DOHH2 (cell line): ENCODE measurements around the gene ACOT11.
A peak's percentile ranks its signal among the peaks of the same experiment; 100 is the strongest.

Source experiments
- H3F3A ChIP-seq: fragments of 200-600 bp; sonication (generic), shearing (Covaris generic); 2 replicates; pipeline ENCODE4 v1.6.0; 2016; ENCODE audit warnings: antibody characterized with exemption, mild to moderate bottlenecking; ENCODE audit not compliant: control insufficient read depth, insufficient read depth
- H3K27ac ChIP-seq: fragments of 200-600 bp; sonication (generic); 2 replicates; pipeline ENCODE4 v1.5.1; 2014; ENCODE audit warnings: low read depth, mild to moderate bottlenecking, low read length, moderate library complexity
- H3K27me3 ChIP-seq: fragments of 200-600 bp; sonication (generic); 2 replicates; pipeline ENCODE4 v1.6.1; 2014; ENCODE audit warnings: mild to moderate bottlenecking, low read length, mixed read lengths; ENCODE audit not compliant: control insufficient read depth
- H3K36me3 ChIP-seq: fragments of 200-600 bp; sonication (generic); 2 replicates; pipeline ENCODE4 v1.6.1; 2014; ENCODE audit warnings: mild to moderate bottlenecking, low read length, moderate library complexity, mixed read lengths; ENCODE audit not compliant: control insufficient read depth
- H3K4me1 ChIP-seq: fragments of 200-600 bp; sonication (generic); 2 replicates; pipeline ENCODE4 v1.6.1; 2014; ENCODE audit warnings: mild to moderate bottlenecking, low read length, mixed read lengths; ENCODE audit not compliant: control insufficient read depth
- H3K4me2 ChIP-seq: fragments of 200-600 bp; sonication (generic); 2 replicates; pipeline ENCODE4 v1.6.0; 2014; ENCODE audit warnings: mild to moderate bottlenecking, low read length, moderate library complexity
- H3K4me3 ChIP-seq: fragments of 200-600 bp; sonication (generic); 2 replicates; pipeline ENCODE4 v1.5.1; 2014; ENCODE audit warnings: mild to moderate bottlenecking, low read length, mixed read lengths
- H3K79me2 ChIP-seq: fragments of 200-600 bp; sonication (generic); 2 replicates; pipeline ENCODE4 v1.6.1; 2014; ENCODE audit warnings: mild to moderate bottlenecking, low read length, mixed read lengths; ENCODE audit not compliant: control insufficient read depth
- H3K9me2 ChIP-seq: fragments of 200-600 bp; sonication (generic); replicated peaks from 2 replicates; pipeline ENCODE4 v1.6.1; 2014; ENCODE audit warnings: mild to moderate bottlenecking, low read length, mixed read lengths; ENCODE audit not compliant: control insufficient read depth
- H3K9me3 ChIP-seq: fragments of 200-600 bp; sonication (generic); 2 replicates; pipeline ENCODE4 v1.6.1; 2014; ENCODE audit warnings: antibody characterized with exemption, low read length, mixed read lengths; ENCODE audit not compliant: control insufficient read depth, insufficient read depth
- H4K20me1 ChIP-seq: fragments of 200-600 bp; sonication (generic); 2 replicates; pipeline ENCODE4 v1.6.0; 2014; ENCODE audit warnings: low read depth, mild to moderate bottlenecking, antibody characterized with exemption, low read length, moderate library complexity; ENCODE audit not compliant: control insufficient read depth, insufficient read depth
- EZH2phosphoT487 ChIP-seq: fragments of 200-600 bp; sonication (generic); IDR thresholded peaks from 2 replicates; pipeline ENCODE4 v1.6.1; 2017; ENCODE audit warnings: borderline replicate concordance, mild to moderate bottlenecking, antibody characterized with exemption, low read length, moderate library complexity, mixed read lengths
- TF ChIP-seq, protein P1 (sequence below): fragments of 200-600 bp; sonication (generic); IDR thresholded peaks from one replicate; pipeline ENCODE4 v1.5.1; 2014; ENCODE audit warnings: antibody characterized with exemption, mild to moderate bottlenecking, low read depth, low read length; ENCODE audit not compliant: poor library complexity, severe bottlenecking

ACOT11 gene

DNA sequence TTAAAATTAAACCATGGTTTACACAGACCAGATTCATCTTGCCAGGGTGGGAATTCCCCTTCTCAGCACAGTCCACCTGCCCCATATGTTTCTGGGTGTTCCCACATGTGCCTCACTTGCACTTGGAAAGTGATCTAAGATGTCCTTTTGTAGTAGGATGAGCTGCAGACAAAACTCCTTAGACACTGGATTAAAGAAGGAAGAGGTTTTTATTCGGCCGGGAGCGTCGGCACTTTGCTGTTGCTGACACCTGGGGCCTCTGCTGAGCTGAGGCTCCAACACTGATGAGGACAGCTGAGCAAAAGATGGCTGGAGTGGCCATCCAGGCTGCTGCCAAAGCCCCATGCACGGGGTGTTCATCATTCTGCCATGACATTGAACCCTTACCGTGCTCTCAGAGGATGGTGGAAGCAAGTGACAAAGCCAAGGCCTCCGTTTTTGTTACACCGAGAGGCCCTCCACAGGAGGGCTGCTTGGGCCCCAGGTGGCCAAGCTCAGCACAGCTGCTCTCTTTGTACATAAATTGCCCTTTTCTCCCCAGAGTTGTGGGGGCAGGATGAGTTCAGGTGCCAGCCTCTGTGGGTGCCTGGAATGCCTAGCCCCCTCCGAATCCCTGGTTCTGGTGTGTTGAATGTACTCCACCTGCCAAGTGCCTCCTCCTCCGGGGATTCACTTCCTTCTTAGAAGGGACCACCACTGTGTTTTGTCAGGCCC, 7.3 kb upstream of the ACOT11 start:
- TF ChIP-seq, protein P1, sequence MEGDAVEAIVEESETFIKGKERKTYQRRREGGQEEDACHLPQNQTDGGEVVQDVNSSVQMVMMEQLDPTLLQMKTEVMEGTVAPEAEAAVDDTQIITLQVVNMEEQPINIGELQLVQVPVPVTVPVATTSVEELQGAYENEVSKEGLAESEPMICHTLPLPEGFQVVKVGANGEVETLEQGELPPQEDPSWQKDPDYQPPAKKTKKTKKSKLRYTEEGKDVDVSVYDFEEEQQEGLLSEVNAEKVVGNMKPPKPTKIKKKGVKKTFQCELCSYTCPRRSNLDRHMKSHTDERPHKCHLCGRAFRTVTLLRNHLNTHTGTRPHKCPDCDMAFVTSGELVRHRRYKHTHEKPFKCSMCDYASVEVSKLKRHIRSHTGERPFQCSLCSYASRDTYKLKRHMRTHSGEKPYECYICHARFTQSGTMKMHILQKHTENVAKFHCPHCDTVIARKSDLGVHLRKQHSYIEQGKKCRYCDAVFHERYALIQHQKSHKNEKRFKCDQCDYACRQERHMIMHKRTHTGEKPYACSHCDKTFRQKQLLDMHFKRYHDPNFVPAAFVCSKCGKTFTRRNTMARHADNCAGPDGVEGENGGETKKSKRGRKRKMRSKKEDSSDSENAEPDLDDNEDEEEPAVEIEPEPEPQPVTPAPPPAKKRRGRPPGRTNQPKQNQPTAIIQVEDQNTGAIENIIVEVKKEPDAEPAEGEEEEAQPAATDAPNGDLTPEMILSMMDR: no peak
- TF ChIP-seq EZH2phosphoT487: no peak
- no peaks in the 10 kb centered on the region for H3K4me1 ChIP-seq

DNA sequence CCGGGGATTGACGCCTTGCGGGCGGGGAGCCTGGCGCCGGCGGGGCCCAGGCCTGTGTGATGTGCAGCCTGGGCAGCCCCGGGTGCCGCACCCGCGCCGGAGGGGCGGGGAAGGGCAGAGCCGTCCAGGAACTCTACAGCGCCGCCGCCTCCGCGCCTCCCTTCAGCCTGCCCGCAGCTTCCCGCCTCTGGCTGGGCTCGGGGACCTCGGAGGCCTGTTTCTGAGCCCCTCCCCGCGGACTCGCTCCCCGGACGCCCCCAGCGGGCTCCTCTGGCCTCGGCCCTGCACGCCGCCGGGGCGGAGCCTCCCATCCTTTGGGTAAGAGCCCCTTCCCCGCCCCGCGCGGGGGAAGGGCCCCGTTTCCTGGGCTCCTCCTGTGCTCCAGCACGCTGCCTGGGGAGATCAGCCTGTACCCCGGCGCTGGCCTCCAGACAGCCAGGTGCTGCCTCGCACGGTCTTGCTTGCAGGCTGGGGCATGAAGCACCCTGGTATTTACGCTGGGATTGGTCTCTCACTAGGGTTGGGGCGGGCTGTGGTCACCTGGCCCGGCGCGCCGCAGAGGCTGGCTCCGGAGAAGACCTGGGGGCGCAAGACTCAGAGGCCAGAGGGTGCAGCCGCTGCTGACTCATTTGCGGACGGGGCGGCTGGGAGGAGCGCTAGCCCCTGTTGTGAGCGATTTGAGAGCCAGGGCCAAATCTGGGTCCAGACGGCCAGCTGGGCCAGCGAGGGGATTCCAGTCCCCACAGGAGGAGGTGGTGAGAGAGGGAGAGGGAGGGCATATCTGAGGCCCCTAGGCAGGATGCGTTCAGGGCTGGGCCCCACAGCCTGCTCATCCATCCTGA, 5.7 kb upstream of the ACOT11 start:
- Histone ChIP-seq H3K4me3 (0 out of 2 replicates have a peak overlapping the region, but pooled peaks have one; percentile 15), H3K27me3 (peaks cover 29% of the 10 kb centered on the region), H4K20me1 (no peaks in the 10 kb centered on the region), H3K27ac (no peak overlapping the region), H3F3A (no peaks in the 10 kb centered on the region), H3K4me1 (no peaks in the 10 kb centered on the region), H3K4me2 (peak overlapping the region; percentile 37; the same call in 1 of the 2 replicates), H3K36me3 (no peaks in the 10 kb centered on the region), H3K9me2 (no peaks in the 10 kb centered on the region), H3K79me2 (no peaks in the 10 kb centered on the region), H3K9me3 (no peaks in the 10 kb centered on the region)
- TF ChIP-seq EZH2phosphoT487: no peak
- TF ChIP-seq, protein P1: no peak

More for the DNA sequence above, 7.3 kb upstream of the ACOT11 start:
- H3K9me2 ChIP-seq: no peaks in the 10 kb centered on the region
- no peak overlapping the region for H3K4me3 ChIP-seq
- H3K4me2 ChIP-seq: no peak overlapping the region
- no peaks in the 10 kb centered on the region for H4K20me1 ChIP-seq
- H3K9me3 ChIP-seq: no peaks in the 10 kb centered on the region
- H3K79me2 ChIP-seq: no peaks in the 10 kb centered on the region
- H3K36me3 ChIP-seq: no peaks in the 10 kb centered on the region
- no peaks in the 10 kb centered on the region for H3F3A ChIP-seq
- H3K27me3 ChIP-seq: peaks cover 29% of the 10 kb centered on the region
- no peak overlapping the region for H3K27ac ChIP-seq

DNA sequence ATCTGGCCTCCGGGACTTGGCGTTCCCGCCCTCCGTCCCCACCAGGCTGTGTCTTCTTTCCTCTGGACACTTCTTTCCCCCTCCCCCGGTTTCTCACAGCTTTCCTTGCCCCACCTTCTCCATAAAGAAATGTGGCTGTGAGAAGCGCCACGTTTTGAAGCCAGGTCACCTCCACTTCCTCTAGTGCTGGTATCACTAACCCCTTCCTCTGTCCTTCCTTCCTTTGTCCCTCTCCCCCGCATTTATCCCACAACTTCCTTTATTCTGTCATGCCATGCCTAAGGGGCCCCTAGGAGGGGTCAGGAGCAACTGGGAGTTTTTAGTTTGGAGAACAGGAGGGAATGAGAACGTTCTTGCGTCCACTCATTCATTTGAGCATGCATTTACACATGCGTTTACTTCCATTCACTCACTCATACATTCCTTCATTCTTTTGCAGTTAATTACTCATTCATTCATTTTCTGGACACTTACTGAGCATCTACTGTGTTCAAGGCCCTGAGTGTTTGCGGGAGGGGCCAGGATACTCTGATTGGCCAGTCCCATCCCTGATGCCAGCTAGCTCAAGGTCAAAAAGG, 5.0 kb upstream of the ACOT11 start:
- H3K36me3 ChIP-seq: no peaks in the 10 kb centered on the region
- no peaks in the 10 kb centered on the region for H3K79me2 ChIP-seq
- H3K9me2 ChIP-seq: no peaks in the 10 kb centered on the region
- no peak for TF ChIP-seq EZH2phosphoT487
- TF ChIP-seq, protein P1: no peak
- H3K9me3 ChIP-seq: no peaks in the 10 kb centered on the region
- peaks cover 25% of the 10 kb centered on the region for H3K27me3 ChIP-seq
- no peaks in the 10 kb centered on the region for H4K20me1 ChIP-seq
- H3K4me1 ChIP-seq: no peaks in the 10 kb centered on the region
- no peak overlapping the region for H3K27ac ChIP-seq
- H3K4me2 ChIP-seq: no peak overlapping the region
- no peaks in the 10 kb centered on the region for H3F3A ChIP-seq
- H3K4me3 ChIP-seq: no peak overlapping the region
